Embryonic facial prominence (tissue), 1 donor: ENCODE results near the gene SLC25A10.

Experiments used
- DNase-seq: peaks from one replicate; pipeline ENCODE4 v3.0.0-alpha.2; 2016; ENCODE audit errors: extremely low spot score

Gene SLC25A10

DNA sequence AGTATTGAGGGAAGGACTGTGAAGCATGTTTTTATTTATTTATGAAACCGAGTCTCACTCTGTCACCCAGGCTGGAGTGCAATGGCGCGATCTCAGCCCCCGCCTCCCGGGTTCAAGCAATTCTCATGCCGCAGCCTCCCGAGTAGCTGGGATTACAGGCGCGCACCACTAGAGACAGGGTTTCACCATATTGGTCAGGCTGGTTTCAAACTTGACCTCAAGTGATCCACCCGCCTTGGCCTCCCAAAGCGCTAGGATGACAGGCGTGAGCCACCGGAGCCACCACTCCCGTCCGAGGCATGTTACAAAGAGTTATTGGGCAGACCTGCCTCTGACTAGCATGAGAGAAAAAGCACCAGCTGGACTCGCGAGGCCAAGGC, 5.9 kb upstream of the SLC25A10 start:
- no peak for DNase-seq

DNA sequence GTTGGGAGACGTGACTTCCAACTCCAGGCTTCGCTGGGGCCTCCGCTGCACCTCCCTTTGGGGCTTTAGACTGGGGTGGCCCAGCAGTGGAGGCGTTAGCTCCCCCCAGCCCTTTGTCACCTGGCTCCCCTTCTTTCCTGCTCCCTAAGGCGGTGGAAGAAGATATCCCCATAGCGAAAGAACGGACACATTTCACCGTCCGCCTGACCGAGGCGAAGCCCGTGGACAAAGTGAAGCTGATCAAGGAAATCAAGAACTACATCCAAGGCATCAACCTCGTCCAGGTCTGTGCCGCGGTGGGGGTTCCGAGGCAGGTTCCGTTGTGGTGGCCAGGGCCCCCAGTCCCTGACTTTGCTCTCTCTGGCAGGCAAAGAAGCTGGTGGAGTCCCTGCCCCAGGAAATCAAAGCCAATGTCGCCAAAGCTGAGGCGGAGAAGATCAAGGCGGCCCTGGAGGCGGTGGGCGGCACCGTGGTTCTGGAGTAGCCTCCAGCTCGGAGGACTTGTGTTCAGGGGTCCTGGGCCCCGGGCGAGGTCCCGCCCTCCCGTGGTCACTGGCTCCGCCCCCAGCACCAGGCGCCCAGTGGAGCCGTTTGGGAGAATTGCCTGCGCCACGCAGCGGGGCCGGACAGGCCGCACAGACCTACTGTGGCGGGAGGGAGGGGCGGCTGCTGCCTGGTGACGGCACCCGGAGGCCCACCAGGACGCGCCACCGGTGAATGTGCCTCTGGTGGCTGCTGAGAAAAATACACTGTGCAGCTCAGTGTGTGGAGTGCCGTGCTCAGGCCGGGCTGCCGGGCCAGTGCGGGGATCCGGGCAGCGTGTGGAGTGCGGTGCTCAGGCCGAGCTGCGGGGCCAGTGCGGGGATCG, 5.1 kb upstream of the SLC25A10 start:
- DNase-seq: no peak

DNA sequence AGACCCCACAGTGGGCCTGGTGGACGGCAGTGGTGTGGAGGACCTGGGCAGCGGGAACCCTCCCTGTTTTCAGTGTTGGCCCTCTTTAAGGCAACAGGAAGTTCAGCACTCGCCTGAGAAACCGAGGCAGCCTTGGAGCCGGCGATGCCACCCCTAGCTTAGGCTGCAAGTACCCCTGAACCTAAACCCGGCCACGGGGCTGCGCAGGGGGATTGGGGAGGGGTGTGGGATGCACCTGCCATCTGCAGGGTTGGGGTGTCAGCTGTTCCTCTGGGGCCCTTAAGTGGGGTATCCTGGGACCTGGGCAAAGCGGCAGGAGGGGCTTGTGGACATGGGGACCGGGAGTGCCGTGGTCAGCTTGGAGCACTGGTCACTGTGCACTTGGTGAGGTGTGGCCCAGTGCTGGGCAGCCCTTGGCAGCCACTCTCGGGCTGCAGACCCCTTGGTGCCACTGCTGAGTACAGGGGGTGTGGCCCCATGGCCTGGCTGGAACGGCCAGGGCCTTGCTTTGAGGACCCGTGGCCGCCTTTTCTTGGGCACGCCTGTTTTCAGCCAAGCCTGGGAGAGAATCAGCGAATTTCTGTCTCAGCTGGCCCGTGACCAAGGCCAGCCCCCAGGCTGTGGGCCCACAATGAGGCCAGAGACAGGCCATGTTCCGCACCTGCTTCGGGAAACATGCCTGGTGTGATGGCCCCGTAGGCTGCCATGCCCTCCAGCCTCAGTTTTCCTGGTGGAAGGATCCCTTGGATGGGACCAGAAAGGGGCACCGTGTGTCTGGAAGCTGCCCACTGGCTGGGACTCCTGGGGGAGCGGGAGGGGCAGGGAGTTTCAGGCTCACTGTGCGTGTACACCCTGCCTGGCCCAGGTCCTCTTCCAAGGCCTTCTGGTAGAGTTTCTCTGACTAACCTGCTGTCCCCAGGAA, 4.1 kb upstream of the SLC25A10 start:
- DNase-seq: no peak

GRCh38 chr17:81708739-81709185, 3.3 kb upstream of the SLC25A10 start:
- no peak for DNase-seq

DNA sequence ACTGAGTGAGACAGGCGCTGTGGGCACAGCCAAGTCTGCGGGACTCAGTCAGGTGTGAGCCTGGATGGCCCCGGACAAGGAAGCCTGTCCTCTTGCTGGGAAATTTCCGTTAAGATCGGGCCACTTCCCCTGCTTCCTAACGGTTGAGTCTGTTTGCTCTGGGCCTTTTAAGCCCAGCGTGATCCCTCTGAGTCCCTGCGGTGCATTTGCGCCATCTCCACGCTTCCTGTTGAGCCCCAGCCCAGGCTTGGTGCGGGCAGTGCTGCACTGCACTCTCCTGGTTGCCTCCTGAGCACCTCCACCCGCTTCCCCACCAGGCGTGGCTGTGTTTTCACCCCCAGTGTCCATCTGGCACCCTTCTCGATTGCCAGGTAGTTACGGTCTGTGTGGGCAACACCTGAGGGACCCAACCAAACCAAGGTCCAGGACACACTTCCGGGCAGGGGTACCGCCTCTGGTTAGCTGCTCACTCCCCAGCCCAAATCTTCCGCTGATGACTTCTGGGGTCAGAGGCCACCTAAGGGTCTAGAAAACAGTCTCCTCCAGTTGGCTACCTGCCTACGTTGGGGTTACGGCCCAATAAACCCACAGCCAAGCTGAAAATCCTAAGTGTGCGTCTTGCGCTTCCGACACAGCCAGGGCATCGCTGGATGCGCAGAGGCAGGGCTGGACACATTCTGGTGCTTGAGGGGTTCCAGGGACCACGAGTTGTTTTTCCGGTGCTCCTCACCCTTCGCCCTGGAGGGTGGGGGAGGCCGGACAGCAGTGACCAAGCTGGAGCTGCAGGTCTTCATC, 1.4 kb upstream of the SLC25A10 start:
- no peak for DNase-seq

DNA sequence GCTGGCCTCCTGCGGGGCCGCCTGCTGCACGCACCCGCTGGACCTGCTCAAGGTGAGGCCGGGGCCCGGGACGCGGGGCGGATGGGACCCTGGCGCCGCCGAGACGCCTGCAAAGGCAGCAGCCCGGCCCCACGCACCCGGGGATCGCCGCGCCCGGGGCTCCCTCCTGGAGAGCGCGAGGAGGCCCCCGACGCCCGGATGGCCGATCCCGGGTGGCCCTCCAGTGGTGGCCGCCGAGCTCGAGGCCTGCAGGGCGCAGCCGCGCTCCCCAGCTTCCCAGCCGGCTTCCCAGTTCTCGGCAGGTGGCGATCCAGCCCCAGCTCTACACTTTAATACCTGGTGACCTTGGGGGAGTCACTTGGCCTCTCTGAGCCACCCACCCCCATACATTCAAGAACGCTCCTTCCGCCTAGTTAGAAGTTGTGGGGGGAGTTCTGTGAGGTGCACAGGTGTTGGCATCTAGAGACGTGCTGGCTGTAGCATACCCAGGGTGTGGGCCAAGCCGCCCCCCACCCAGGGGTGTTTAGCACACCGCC, 452 bp downstream of the SLC25A10 start:
- DNase-seq: no peak

DNA sequence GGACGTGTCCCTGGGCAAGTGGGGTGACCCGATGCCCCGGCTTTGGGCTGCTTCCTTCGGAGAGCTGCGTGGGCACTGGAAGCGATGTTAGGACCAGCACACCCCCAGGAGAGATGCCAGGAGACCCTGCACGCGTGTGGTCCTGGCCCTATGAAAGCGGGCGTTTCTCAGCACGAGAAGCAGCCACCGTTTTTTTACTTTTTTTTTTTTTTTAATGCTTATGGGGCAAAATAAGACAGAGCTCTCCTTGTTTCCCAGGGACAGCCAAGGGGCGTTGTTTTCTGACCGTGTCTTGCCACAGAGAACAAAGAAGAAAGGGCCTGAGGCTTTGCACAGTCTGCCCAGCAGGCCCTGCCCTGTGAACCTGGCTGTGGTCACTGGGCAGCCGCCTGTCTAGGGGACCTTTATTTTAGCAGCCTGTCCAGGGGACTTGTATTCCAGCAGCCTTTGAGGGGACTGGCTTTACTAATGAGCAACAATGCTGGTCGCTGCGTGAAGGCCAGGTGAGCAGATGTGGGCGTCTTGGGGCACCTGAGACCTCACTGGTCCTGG, 996 bp downstream of the SLC25A10 start:
- no peak for DNase-seq

DNA sequence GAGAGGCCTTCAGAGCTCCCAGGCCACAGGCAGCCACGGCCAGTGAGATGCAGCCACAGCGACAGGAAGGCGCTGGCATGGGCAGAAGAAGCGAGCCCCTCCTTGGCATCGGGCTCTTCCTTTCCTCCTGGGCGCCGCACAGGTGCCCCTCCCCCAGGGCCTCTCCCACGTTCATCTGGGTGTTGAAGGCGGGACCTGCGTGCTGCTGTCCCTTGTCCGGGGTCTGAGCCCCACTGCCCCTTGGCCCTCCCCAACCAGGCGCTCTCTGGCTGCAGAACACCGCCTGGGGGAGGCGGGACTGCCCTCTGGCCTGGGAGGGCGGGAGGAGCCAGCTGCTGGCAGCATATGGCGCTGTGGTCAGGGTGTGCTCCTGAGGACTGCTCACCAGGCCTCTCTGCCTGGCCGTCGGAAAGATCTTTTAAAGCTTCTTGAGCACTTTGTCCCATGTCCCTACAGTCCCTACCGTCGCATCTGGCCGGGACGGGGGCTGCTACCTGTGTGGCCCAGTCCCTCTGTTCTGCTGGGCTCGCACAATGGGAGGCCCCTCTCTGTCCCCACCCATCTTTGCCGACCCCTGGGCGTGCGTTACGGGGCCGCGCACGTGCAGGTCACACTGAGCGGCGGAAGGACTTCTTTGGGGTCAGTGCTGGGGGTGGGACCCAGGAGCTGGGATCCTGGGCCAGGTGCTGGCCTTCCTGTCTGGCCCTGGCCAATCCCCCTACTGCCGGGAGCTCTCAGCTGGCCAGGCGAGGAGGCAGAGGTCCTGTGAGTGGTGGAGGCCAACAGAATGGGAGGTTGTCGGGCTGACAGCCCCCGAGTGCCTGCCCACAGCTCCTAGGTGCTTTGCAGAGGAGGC, 1.7 kb downstream of the SLC25A10 start:
- DNase-seq: no peak

DNA sequence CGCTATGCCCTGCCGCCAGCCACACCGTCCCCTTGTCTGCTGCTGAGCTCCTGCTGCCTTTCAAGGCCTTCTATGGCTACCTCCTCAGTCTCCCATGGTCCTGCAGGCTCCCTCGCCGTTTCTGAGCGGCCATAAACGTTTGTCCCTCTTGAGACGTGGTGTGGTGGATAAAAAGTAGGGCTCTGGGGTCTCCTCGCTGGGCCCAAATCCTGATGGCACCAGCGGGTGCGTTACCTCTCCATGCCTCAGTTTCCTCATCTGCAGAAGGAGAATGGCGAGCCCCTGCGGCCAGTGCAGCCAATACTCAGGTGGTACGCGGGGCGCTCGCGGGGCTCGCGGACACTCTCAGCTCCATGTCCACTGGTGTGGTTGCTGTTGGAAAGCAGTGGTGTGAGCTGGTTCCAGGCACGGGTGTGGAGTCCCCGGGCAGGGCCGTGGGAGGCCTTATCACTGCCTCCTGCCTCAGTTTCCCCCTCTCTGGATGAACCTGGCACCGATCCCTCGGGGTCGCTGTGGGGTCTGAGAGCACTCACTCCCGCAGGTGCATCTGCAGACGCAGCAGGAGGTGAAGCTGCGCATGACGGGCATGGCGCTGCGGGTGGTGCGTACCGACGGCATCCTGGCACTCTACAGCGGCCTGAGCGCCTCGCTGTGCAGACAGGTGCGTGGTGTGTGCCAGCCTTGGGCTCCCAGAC, 2.5 kb downstream of the SLC25A10 start:
- no peak for DNase-seq

GRCh38 chr17:81715107-81715871, 3.2 kb downstream of the SLC25A10 start:
- no peak for DNase-seq

GRCh38 chr17:81715872-81716673, 4.0 kb downstream of the SLC25A10 start:
- no peak for DNase-seq

- DNase-seq: no peak
These were observed 4.6 kb downstream of the SLC25A10 start for GRCh38 chr17:81716674-81716996.

- DNase-seq: no peak
These were observed 5.1 kb downstream of the SLC25A10 start for GRCh38 chr17:81717049-81717765.

GRCh38 chr17:81717766-81718089, 5.6 kb downstream of the SLC25A10 start:
- no peak for DNase-seq

DNA sequence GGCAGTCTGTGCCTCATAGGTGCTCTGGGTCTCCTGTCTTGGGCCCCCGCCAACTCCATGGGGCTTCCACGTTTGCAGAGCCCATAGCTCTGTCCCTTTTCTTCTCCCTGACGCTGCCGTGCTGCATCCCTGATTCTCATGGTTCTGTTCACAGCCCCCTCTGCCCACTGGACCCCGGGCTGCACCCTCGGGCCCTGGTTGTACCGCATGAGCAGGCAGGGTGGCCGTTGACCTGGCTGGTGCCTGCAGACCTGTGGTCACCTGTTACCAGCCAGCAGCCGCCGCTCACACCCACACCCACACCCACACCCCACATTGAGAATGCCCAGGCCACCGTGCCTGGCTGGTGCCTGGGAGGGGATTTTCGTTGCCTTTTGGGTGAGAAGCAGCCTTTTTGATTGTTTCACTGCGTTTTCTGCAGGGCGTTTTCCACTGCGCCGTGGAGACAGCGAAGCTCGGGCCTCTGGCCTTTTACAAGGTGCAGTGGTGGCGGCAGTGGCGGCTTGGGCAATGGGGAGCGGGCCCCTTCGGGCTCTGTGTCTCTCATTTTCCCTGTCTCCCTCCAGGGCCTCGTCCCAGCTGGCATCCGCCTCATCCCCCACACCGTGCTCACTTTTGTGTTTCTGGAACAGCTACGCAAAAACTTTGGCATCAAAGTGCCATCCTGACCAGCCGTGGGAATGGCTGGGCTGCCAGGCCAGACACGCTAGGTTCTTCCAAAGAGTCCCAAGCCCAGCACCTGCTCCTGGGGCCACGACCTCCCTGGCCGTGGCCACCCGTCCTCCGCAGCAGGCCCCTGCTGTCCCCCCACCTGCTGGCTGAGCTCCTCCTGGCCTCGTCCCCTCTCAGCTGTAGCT, 7.6 kb downstream of the SLC25A10 start:
- DNase-seq: no peak

- DNase-seq: no peak
These were observed 8.4 kb downstream of the SLC25A10 start for GRCh38 chr17:81720267-81721071.
